Kidney (tissue), 14 donors: ENCODE data around the gene DBNDD1. TPM values are rescaled to one million over a fixed set of nuclear protein-coding genes. Genes with fewer than 3 reads are reported as not detected.

Source experiments
- DNase-seq, 5 donors: peaks; one replicate each; pipeline ENCODE4 v3.0.0-alpha.2; 2013 to 2020
- FAIRE-seq: peaks from 2 replicates; lab custom pipeline; 2012; peaks lifted over from hg19 to GRCh38; lab: Jason Lieb, UNC
- H3K27ac ChIP-seq, 2 donors: one replicate each; pipeline ENCODE4 v1.7.0; 2013; ENCODE audit warnings: low read depth in 2 of 2, low read length in 2 of 2, inconsistent platforms in 1 of 2
- H3K27me3 ChIP-seq: one replicate; pipeline ENCODE4 v1.7.1; 2013; ENCODE audit warnings: low read length, inconsistent platforms; ENCODE audit not compliant: control insufficient read depth, insufficient read depth
- H3K36me3 ChIP-seq, 3 donors: one replicate each; pipeline versions ENCODE4 v1.7.0 to v1.7.1; 2013; ENCODE audit warnings: low read length in 3 of 3, control low read depth in 1 of 3, inconsistent platforms in 1 of 3; ENCODE audit not compliant: insufficient read depth in 3 of 3, control insufficient read depth in 2 of 3
- H3K4me1 ChIP-seq, 3 donors: one replicate each; pipeline versions ENCODE4 v1.7.0 to v1.7.1; 2013; ENCODE audit warnings: low read length in 3 of 3, inconsistent platforms in 1 of 3, low read depth in 1 of 3; ENCODE audit not compliant: control insufficient read depth in 2 of 3, insufficient read depth in 2 of 3
- H3K4me3 ChIP-seq, 3 donors: one replicate each; pipeline versions ENCODE4 v1.7.0 to v1.8.1; 2013; ENCODE audit warnings: low read length in 3 of 3, control low read depth in 1 of 3, inconsistent platforms in 1 of 3
- H3K9ac ChIP-seq, 3 donors: one replicate each; pipeline versions ENCODE4 v1.7.0 to v1.7.1; 2013; ENCODE audit warnings: low read length in 3 of 3, control low read depth in 1 of 3, inconsistent platforms in 1 of 3
- H3K9me3 ChIP-seq, 3 donors: one replicate each; pipeline versions ENCODE4 v1.7.0 to v1.7.1; 2013; ENCODE audit warnings: low read length in 3 of 3, control low read depth in 1 of 3, inconsistent platforms in 1 of 3; ENCODE audit not compliant: control insufficient read depth in 2 of 3, insufficient read depth in 1 of 3
- CTCF ChIP-seq: IDR thresholded peaks from 3 replicates; pipeline ENCODE4 v1.5.1; 2012; ENCODE audit warnings: mild to moderate bottlenecking, moderate library complexity, borderline replicate concordance; ENCODE audit not compliant: insufficient read depth; ENCODE audit errors: extremely low read depth
- intact Hi-C: fragments of 100-400 bp; cut with DNase I; formaldehyde crosslinking; loops from one replicate; pipeline ENCODE4 v1.11.1; 2022
- polyA plus RNA-seq: library from polyadenylated mRNA; stranded (reverse); fragments of 350-450 nt; fragmentation: Illumina TruSeq; extraction: RNeasy Lipid Tissue Mini Kit (QIAGEN cat#74804); gene quantifications from one replicate; pipeline ENCODE4 v1.2.3, GENCODE V29; 2014; ENCODE audit warnings: low read depth, low replicate concordance; ENCODE audit not compliant: insufficient read depth
- total RNA-seq: library from RNA; stranded (reverse); fragmentation: NEBNext Ultra II Directional; extraction: Animal tissue kit (Norgen Biotek cat#: 25700); gene quantifications from one replicate; pipeline ENCODE4 v1.2.1, GENCODE V29; 2021
- donor health status: control.
- donor health status: control.
- donor health status: control.
- donor health status: control.
- donor health status: control.
- donor health status: DM: yes; HTN: yes; CAD: no.
- donor health status: Normal renal cell carcinoma (clear cell type).

Gene DBNDD1
- total and polyA plus RNA-seq, 2 donors from 2014 or later: 15.1 to 16.3 TPM

GRCh38 chr16:89962754-89963498, 56.3 kb downstream of the DBNDD1 start:
- no peak overlapping the region for H3K27ac ChIP-seq
- H3K9ac ChIP-seq: no peak overlapping the region
- intact Hi-C loops: no loop called here
- no peaks in the 10 kb centered on the region for H3K4me1 ChIP-seq
- peaks cover 0 to 8% (median 4%) of the 10 kb centered on the region in 3 donors for H3K36me3 ChIP-seq
- no peaks in the 10 kb centered on the region for H3K9me3 ChIP-seq
- TF ChIP-seq CTCF: no peak
- H3K27me3 ChIP-seq: no peaks in the 10 kb centered on the region
- no peak for FAIRE-seq
- no peak for DNase-seq
- H3K4me3 ChIP-seq: no peak overlapping the region

GRCh38 chr16:89961920-89962319, 57.3 kb downstream of the DBNDD1 start:
- Histone ChIP-seq H3K4me3 (no peak overlapping the region), H3K9me3 (no peaks in the 10 kb centered on the region), H3K4me1 (no peaks in the 10 kb centered on the region), H3K9ac (no peak overlapping the region), H3K36me3 (peaks cover 0 to 8% (median 6%) of the 10 kb centered on the region in 3 donors), H3K27ac (no peak overlapping the region), H3K27me3 (no peaks in the 10 kb centered on the region)
- FAIRE-seq (no peak), DNase-seq (no peak)
- intact Hi-C loops: no loop called here
- no peak for TF ChIP-seq CTCF

- intact Hi-C loops: no loop called here
- Histone ChIP-seq H3K9me3 (no peaks in the 10 kb centered on the region), H3K4me1 (no peaks in the 10 kb centered on the region), H3K9ac (no peak overlapping the region), H3K27me3 (no peaks in the 10 kb centered on the region), H3K36me3 (peaks cover 0 to 8% (median 6%) of the 10 kb centered on the region in 3 donors), H3K27ac (no peak overlapping the region), H3K4me3 (no peak overlapping the region)
- no peak for TF ChIP-seq CTCF
- FAIRE-seq (no peak), DNase-seq (no peak)
These were observed 58.3 kb downstream of the DBNDD1 start for GRCh38 chr16:89960966-89961365.

- Histone ChIP-seq H3K4me3 (no peak overlapping the region), H3K9ac (no peak overlapping the region), H3K36me3 (peaks cover 0 to 11% (median 8%) of the 10 kb centered on the region in 3 donors), H3K9me3 (no peaks in the 10 kb centered on the region), H3K27ac (no peak overlapping the region), H3K4me1 (no peaks in the 10 kb centered on the region), H3K27me3 (no peaks in the 10 kb centered on the region)
- intact Hi-C loops: no loop called here
- DNase-seq (no peak), FAIRE-seq (no peak)
- no peak for TF ChIP-seq CTCF
These were observed 60.7 kb downstream of the DBNDD1 start for GRCh38 chr16:89958596-89958995.
